ENCODE results near the gene SNRPA.

SNRPA gene

DNA sequence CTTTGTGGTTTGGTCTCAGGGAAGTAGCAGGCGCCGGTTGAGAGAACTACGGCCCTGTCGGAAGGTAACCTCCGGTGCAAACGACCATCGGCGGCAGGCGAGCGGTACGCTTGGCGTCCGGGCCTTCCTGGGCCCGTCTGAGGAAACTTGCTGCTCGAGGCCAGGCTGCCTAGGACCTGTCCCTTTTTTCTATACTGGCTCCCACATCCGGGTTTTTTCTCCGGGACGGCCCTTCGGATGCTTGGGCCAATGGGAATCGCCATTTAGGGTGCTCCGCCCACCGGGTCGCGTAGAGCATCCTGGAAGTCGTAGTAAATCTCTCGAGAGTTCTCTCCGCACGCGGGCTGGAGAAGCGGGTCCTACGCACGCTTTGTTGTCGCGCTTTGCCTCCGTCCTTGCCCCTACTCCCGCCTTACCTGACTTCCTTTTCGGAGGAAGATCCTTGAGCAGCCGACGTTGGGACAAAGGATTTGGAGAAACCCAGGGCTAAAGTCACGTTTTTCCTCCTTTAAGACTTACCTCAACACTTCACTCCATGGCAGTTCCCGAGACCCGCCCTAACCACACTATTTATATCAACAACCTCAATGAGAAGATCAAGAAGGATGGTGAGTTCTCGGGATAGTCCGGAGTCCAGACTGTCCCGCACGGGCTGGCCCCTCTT, at the start of gene SNRPA:
TSS of gene SNRPA (plus strand) at position 330 of the 664 bp plus-strand sequence. CDS start at position 536, 206 bp downstream.
- peak; percentile 98 for DNase-seq (ENCODE audit: low spot score)

DNA sequence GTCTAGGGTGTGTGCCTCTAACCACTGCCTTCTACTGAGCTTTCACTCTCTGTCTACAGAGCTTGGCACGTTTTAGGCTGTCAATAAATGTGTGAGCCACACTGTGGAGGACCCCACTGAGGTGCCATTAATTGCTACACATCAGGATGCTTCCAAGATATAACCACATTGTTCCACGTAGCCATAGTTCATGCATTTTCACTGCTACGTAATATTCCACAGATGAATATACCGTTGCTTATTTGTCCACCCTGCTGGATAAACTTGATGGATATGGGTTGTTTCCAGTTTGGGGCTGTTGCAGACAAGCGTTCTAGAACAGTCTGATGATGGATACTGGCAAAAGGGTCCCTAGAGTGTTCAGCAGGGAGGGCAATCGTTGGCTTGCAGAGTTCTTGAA, 49.2 kb upstream of the SNRPA start:
- no peak for DNase-seq (ENCODE audit: low spot score)

DNA sequence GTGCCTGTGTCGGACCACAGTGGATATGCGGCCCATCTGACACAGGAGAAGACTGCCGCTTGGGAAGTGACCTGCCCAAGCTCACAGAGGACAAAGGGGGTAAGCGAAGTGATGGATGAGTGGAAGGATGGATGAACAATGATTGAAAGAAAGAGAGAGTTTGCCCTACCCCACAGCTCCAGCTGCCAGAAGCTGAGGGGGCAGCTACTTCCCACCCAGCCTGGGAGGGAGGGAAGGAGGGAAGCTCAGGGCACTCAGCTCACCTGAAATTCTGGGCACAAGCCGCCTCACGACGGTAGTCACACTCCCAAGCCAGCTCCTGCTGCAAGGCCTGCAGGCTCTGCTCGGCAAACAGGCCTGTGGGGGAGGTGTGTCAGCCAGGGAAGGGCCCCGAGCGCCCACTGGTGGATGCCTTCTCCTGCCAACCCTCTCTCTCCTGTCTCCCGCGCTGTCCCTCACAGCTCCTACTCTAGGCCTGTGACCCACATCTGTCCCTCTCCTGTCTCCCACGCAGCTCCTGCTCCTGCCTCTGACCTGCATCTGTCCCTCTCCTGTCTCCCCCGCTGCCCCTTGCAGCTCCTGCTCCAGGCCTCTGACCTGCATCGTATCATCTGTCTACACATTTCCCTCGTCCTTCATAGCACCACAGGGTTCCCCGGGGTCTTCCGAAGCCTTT, 48.5 kb upstream of the SNRPA start:
- DNase-seq (ENCODE audit: low spot score): peak; percentile 61

DNA sequence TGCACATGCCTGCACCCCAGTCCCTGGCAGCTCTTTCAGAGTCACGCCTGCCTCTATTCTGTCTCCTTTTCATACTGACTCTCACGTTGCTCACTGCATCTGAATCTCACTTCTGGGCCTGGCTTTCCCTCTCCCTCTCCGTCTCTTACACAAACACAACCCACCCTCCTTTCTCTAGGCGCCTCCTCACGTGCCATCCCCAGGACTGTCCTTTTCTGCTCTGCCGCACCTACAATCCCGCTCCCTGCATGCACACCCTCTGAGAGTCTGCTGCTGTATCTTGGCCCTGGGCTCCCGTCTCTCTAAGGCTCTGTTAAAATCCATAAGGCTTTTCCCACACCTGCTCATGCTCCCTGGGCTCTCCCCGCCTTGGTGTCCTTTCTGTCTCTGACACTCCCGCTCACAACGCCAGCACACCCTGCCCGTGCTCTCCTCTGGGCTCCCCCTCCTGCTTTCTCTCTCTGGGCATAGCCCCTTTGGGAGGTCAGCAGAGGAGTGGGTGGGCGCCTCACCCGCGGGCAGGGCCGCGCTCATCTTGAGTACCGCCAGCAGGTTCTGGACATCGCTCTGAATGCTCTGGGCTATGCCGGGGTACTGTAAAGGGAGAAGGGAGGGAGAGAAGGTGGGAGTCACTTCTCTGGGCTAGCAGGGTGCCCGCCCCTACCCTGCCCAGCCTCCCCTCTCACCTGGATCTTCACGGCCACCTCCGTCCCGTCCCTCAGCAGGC, 47.8 kb upstream of the SNRPA start:
- DNase-seq (ENCODE audit: low spot score): no peak

DNA sequence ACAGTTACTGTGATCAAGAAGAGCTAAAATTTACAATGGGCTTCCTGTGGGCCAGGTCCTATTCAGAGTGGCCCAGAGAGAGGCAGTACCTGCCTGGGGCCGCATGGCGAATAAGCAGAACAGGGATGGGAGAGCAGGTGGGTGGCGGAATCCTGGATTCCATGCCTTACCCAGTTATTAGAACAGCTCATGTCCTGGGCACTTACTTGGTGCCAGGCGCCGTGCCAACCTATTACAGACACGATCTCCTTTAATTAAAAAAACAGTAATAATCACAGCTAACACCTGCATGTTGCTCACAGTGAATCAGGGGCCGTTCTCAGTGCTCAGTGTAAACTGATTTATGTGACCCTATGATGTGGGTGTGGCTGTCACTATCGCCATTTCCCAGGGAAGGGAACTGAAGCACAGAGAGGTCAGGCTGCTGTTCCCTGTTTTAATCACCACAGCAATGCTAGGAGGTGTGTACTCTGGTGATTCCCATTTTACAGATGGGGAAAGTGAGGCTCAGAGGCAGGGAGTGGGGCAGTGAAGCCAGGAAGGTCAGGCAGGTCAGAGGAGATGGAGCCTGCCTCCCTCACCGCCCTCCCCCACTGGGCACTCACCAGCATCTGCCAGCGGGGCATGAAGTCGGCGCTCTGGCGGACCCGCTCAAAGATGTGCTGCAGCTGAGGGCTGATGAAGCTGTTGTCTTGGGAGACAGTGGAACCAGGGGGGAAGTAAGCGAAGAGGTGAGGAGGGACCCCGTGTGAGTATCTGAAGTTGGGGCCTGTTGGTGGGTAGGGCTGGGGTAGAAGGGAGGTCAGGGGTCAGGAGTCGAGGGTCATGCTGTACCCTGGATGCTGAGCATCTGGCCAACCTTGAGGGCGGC, 46.3 kb upstream of the SNRPA start:
- no peak for DNase-seq (ENCODE audit: low spot score)

DNA sequence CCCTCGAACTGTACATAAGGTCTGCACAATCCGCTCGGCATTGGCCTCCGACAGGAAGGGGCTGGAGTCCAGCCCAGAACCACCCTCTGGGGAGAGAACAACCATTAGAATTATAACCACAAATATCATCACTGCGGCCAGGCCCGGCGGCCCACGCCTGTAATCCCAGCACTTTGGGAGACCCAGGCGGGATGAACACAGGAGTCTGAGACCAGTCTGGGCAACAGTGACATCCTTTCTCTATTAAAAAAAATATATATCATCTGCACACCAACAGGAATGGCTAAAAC, 45.7 kb upstream of the SNRPA start:
- no peak for DNase-seq (ENCODE audit: low spot score)

DNA sequence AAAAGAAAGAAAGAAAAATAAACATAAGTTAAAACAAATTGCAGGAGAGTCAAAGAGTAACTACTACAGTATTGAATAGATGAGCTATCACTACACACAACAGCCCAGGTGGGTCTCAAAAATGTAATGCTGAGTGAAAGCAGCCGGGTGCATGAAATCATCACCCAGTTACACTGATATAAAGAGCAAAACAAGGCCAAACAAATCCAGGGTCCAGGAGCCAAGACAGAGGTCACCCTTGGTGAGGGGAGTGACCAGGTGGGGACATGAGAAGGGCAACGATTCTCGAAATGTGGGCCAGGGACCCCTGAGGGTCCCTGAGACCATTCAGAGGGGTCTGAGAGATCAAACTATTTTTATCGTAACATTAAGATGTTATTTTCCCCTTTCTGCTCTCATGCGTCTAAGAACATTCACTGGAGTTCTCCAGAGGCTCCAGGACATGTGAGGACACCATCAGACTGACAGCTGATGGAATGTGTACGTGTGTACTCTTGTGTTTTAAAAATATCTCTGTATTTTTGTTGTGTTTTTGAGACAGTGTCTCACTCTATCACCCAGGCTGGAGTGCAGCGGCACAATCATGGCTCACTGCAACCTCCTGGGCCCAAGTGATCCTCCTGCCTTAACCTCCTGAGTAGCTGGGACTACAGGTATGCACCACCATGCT, 44.9 kb upstream of the SNRPA start:
- no peak for DNase-seq (ENCODE audit: low spot score)

DNA sequence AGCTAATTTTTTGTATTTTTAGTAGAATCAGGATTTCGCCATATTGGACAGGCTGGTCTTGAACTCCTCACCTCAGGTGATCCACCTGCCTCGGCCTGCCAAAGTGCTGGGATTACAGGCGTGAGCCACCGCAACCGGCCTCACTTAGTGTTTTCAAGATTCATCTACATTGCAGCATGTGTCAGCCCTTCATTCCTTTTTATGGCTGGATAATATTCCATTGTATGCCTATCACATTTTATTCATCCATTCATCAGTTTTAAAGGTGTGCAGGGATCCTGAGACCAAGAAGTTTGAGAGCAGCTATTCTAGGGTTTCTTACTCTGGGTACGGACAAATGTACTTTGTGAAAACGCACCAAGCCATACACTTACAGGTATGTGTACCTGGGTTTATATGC, 43.4 kb upstream of the SNRPA start:
- DNase-seq (ENCODE audit: low spot score): no peak

DNA sequence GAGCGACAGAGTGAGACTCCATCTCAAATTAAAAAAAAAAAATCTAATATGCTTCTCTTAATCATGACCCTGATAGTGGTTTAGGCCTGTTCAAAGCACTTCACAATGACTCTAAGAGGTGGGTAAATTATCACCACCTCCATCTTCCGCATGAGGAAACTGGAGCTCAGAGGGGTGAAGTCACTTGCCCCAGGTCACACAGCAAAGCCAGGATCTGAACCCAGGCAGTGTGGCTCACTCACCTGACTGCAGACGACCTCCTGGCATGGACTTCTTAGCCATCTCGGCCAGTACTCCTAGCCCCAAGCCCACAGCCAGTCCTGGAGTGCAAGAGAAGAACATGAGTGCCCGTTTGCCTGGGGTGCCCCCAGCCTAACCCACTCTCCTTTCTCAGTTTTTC, 41.2 kb upstream of the SNRPA start:
- no peak for DNase-seq (ENCODE audit: low spot score)

DNA sequence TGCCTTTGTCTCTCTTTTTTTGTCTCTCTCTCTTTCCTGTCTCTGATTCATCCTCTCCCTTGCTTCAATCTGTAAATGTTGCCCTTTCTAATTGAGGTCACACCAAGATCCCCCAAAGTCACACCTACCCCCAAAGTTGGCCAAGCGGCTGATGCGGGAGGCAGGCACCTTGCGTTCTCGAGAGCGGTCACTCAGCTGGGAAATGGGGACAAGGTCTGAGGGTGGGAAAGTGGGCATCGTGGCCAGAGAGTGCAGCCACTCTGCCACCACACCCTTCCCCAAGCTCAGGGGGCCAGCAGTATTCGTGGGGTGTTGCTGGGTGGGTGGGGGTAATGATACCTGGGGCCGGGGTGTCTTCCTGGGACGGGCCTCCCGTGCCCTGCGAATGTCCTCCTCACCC, 37.1 kb upstream of the SNRPA start:
- no peak for DNase-seq (ENCODE audit: low spot score)

DNA sequence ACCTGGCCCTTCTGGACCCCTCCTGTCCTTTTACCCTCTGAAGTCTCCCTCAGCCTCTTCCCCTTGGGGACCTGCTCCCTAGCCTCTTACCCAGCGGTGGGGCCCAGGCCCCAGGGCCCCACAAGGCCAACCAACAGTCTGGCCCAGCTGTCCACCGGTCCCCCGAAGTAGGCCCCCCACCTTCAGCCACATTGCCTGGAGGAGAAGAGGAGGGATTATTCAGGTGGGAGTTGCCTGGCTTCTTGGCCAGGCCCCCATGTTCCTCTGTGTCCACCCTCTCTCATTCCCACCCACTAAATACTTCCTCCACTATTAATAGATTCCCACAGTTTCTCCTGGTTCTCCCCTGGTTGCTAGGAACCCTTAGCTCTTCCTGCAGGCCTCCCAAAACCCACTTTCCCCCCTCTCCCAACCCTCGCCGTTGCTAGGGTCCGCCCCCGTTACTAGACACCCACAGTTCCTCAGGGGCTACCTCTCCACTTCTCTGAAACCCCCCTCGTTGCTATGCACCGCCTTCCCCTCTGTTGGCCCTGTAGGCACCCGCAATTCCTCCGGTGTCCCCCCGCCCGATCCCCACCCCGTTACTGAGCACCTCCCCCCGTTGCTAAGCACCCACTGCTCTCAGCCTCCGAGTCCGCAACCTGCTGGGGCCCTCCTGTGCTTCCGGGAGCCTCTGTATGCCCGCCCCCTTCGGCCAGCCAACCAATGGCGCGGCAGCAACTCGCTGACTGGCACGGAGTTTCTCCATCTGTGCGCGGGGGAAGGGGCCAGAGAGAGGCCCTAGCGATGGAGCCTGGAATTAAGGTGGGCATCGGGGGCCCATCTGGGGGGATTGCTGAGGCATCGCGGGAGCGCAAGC, 36.3 kb upstream of the SNRPA start:
- peak; percentile 91 for DNase-seq (ENCODE audit: low spot score)

DNA sequence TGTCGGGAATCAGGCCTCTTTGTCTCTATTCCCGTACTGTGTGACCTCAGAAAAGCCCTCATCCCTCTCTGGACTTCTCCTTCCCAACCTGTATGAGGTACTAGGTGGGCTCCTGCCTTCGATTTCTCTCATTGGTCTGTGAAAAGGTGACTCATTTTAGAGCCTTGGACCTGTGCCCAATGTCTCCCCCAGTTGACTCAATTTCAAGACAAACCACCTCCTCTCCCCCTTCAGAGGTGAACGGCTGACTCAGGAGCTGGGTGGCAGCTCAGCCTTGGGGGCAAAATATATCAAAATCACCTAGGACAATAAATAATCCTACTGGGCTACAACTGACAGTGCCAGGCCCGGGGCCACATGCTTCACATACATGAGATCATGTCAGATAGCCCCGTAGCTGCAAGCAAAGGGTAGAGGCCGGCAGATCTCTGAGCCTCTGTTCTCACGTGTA, 34.9 kb upstream of the SNRPA start:
- peak; percentile 77 for DNase-seq (ENCODE audit: low spot score)

DNA sequence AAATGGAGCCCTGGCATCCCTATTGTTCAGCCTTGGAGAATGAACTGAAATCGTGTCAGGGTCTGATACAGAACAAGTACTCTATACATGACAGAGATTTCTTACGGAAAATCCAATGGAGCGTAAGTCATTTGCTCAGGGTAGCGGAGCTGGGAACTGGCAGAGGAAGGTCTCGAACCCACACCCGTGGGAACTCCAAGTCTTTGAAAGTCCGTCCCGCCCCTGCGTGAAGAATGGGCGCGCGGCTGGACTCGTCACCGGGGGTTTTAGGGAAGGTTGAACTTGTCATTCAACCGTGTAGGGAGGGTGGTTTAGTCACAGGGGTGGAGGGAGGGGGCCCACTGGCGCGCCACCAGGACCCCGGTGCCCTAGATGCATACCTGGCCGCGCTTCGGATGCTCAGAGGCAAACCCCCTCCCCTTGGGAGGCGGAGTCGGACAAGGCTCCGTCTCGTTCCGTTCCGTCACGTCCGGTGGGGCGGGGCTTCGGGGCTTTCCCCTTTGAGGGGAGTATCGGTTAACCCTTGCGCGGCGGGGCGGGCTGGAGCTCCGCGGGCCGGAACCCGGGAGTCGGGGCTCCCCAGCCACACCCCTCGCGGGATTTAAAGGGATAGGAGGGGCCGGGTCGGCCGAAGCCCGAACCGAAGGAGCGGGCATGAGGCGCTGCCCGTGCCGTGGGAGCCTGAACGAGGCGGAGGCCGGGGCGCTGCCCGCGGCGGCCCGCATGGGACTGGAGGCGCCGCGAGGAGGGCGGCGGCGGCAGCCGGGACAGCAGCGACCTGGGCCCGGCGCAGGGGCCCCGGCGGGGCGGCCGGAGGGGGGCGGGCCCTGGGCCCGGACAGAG, 34.3 kb upstream of the SNRPA start, which contains the start of the genes COQ8B and ITPKC:
TSS of gene COQ8B (minus strand) at position 405 of the 843 bp plus-strand sequence. CDS start 2,254 bp downstream, outside the sequence.
TSS of gene ITPKC (plus strand) at position 631 of the 843 bp plus-strand sequence. CDS start at position 655, 24 bp downstream.
- peak; percentile 98 for DNase-seq (ENCODE audit: low spot score)

DNA sequence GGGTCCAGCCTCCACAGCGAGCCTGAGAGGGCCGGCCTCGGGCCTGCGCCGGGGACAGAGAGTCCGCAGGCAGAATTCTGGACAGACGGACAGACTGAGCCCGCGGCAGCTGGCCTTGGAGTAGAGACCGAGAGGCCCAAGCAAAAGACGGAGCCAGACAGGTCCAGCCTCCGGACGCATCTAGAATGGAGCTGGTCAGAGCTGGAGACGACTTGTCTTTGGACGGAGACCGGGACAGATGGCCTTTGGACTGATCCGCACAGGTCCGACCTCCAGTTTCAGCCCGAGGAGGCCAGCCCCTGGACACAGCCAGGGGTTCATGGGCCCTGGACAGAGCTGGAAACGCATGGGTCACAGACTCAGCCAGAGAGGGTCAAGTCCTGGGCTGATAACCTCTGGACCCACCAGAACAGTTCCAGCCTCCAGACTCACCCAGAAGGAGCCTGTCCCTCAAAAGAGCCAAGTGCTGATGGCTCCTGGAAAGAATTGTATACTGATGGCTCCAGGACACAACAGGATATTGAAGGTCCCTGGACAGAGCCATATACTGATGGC, 33.6 kb upstream of the SNRPA start:
- no peak for DNase-seq (ENCODE audit: low spot score)

DNA sequence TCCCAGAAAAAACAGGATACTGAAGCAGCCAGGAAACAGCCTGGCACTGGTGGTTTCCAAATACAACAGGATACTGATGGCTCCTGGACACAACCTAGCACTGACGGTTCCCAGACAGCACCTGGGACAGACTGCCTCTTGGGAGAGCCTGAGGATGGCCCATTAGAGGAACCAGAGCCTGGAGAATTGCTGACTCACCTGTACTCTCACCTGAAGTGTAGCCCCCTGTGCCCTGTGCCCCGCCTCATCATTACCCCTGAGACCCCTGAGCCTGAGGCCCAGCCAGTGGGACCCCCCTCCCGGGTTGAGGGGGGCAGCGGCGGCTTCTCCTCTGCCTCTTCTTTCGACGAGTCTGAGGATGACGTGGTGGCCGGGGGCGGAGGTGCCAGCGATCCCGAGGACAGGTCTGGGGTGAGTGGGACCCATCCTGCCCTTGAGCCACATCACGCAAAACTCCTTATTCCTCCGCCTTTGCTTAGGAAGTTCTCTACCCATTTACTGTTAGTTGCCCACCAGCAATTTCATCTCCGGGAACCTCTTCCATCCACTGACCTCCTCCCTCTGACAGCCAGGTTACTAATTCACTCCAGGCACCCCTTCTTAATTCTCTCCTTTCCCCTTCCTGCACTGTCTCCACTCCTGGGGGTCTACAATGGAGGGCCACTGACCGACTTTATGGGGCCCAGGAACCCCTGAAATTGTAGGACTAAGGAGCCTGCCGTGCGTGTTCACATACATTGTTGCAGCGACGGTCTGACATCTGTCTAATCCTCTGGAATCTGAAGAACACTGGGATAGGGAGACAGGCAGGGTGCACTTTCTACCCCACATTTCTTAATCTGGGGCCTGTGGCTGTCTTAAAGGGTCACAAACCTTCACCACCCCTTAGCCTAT, 32.9 kb upstream of the SNRPA start:
- peak; percentile 58 for DNase-seq (ENCODE audit: low spot score)

DNA sequence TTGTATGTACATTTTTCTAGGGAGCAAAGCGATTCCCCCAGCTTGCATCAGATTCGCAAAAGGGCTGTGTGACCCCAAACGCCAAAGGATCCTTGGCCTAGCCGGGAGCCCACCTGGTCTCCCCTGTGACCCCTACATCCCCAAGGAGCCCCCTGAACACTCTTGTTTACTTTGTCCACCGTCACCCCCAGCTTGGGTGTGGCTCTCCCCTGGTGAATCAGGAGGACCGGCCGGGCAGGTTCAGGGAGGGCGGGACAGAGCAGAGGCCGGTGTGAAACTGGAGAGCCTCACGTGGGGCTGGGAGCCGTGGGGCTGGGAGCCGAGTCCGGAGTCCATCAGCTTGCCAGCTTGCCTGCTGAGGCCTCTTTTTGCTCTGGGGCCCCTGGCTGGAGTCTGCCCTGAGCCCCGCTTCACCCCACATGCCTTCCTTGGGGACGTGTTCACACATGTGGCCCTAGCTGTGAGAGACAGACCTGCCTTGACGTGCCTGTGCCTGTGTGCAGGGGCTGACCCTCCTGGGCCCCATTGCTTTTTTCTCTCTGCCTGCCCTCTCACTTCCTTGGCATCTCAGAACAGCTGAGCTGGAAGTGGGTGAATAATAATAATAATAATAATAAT, 32.1 kb upstream of the SNRPA start:
- DNase-seq (ENCODE audit: low spot score): peak; percentile 75

DNA sequence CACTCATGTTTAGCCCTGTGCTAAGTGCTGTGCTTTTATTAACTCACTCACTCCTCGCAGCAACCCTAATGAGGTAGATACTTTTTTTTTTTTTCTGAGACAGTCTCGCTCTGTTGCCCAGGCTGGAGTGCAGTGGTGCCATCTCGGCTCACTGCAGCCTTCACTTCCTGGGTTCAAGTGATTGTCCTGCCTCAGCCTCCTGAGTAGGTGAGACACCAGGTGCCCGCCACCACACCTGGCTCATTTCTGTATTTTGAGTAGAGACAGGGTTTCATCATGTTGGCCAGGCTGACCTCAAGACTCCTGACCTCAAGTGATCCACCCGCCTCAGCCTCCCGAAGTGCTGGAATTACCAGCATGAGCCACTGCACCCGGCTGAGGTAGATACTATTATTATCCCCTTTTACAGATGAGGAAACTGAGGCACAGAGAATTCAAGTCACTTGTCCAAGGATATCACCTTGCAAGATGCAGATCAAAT, 31.5 kb upstream of the SNRPA start:
- no peak for DNase-seq (ENCODE audit: low spot score)

DNA sequence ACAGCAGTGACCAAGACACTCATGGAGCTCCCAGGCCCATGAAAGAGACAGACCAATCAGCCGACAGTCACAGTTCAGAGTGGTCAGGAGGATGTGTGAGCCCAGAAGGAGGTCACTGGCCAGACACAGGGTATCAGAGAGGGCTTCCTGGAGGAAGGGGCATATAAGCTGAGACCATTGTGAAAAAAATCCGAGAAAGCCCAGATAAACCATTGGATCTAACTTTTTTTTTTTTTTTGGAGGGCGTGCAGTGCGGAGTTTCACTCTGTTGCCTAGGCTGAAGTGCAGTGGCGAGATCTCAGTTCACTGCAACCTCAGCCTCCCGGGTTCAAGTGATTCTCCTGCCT, 29.9 kb upstream of the SNRPA start:
- DNase-seq (ENCODE audit: low spot score): no peak
